K562 (cell line): Measurements from ENCODE around the gene CAPN10. TPM values are rescaled to one million over a fixed set of nuclear protein-coding genes. Genes with fewer than 3 reads are reported as not detected.

Source experiments
- FIP1L1 ChIP-seq: fragments of 200-400 bp; formaldehyde crosslinking; IDR thresholded peaks from 2 replicates; pipeline ENCODE4 v1.6.1; 2018; ENCODE audit warnings: mild to moderate bottlenecking, low read depth, low read length; ENCODE audit not compliant: poor library complexity, severe bottlenecking
- FOXK1 ChIP-seq: sonication (generic); formaldehyde crosslinking; IDR thresholded peaks from 2 replicates; pipeline ENCODE4 v1.8.0; 2022; ENCODE audit warnings: missing genetic modification reagents, mild to moderate bottlenecking, borderline replicate concordance
- GATAD2B ChIP-seq: fragments of 450-650 bp; IDR thresholded peaks from 2 replicates; pipeline ENCODE4 v1.6.1; 2017; ENCODE audit warnings: mild to moderate bottlenecking, borderline replicate concordance
- HDAC1 ChIP-seq, 2 experiments: fragments of 450-650 bp; IDR thresholded peaks; 2 replicates each; pipeline ENCODE4 v1.6.1; 2016 to 2017; ENCODE audit warnings: inconsistent platforms in 1 of 2, mild to moderate bottlenecking in 1 of 2, moderate library complexity in 1 of 2
- NCOA2 ChIP-seq, 2 experiments: fragments of 450-650 bp; IDR thresholded peaks; 2 replicates each; pipeline ENCODE4 v1.6.1; 2018; ENCODE audit warnings: mild to moderate bottlenecking in 2 of 2, moderate library complexity in 1 of 2; ENCODE audit not compliant: partially characterized antibody in 2 of 2
- NONO ChIP-seq, 2 experiments: fragments of 200-400 bp in 1 of 2; fragments of 450-650 bp in 1 of 2; formaldehyde crosslinking in 1 of 2; IDR thresholded peaks; 2 replicates each; pipeline ENCODE4 v1.6.1; 2017; ENCODE audit warnings: low read depth in 2 of 2, mild to moderate bottlenecking in 2 of 2, moderate library complexity in 2 of 2, low read length in 1 of 2
- POLR2A ChIP-seq: fragments of 450-650 bp; conservative IDR thresholded peaks from 2 replicates; pipeline ENCODE4 v1.6.1; 2016
- TCF7 ChIP-seq: sonication (generic); IDR thresholded peaks from 2 replicates; pipeline ENCODE4 v1.6.1; 2016; ENCODE audit warnings: antibody characterized with exemption, borderline replicate concordance
- TOE1 ChIP-seq, 2 experiments: fragments of 450-650 bp in 1 of 2; sonication (generic) in 1 of 2; formaldehyde crosslinking in 1 of 2; IDR thresholded peaks; 2 replicates each; pipeline versions ENCODE4 v1.7.1 to v1.8.0; 2016 to 2022; ENCODE audit warnings: borderline replicate concordance in 2 of 2, mild to moderate bottlenecking in 2 of 2, antibody characterized with exemption in 1 of 2, inconsistent platforms in 1 of 2, low read depth in 1 of 2, missing genetic modification reagents in 1 of 2, moderate library complexity in 1 of 2
- WHSC1 ChIP-seq: IDR thresholded peaks from one replicate; pipeline ENCODE4 v1.6.1; 2012; ENCODE audit warnings: low read length, control low read depth, inconsistent platforms
- ZFP1 ChIP-seq: fragments of 450-650 bp; formaldehyde crosslinking; IDR thresholded peaks from 2 replicates; pipeline ENCODE4 v1.4.0; 2020; ENCODE audit warnings: mild to moderate bottlenecking, mixed read lengths
- ZNF146 ChIP-seq: IDR thresholded peaks from one replicate; pipeline ENCODE4 v1.6.1; 2018; ENCODE audit warnings: missing compliant biosample characterization; ENCODE audit not compliant: unreplicated experiment
- ZNF76 ChIP-seq: fragments of 250-450 bp; sonication (Bioruptor Pico); IDR thresholded peaks from 2 replicates; pipeline ENCODE4 v1.4.0; 2020; ENCODE audit warnings: mild to moderate bottlenecking, moderate library complexity, borderline replicate concordance
- polyA plus RNA-seq, 8 experiments: library from polyadenylated mRNA; depleted of rRNA in 4 of 8; stranded (reverse) in 5 of 8; unstranded in 3 of 8; fragments of >200 nt; fragmentation: Nextera tagmentation in 2 of 8; fragmentation: Illumina TruSeq in 1 of 8; extraction: Ambion mirVana in 2 of 8; extraction: Trizol in 1 of 8; gene quantifications; 2 replicates each; pipeline versions ENCODE4 v1.2.1 to v1.2.3, GENCODE V29; 2011 to 2014; ENCODE audit warnings: inconsistent platforms in 1 of 8, missing spikeins in 1 of 8
- total RNA-seq, 7 experiments: library from RNA; depleted of rRNA in 6 of 7; stranded (reverse); fragments of >200 nt in 6 of 7; fragmentation: Illumina TruSeq in 2 of 7; extraction: Trizol in 2 of 7; gene quantifications; 2 replicates each; pipeline versions ENCODE4 v1.2.1 to v1.2.3, GENCODE V29; 2011 to 2021; ENCODE audit warnings: low replicate concordance in 1 of 7
- TF ChIP-seq, protein P1 (sequence below): fragments of 450-650 bp; IDR thresholded peaks from 2 replicates; pipeline ENCODE4 v1.6.1; 2016; ENCODE audit warnings: low read depth
- TF ChIP-seq, protein P2 (sequence below): fragments of 200-800 bp; sonication (Bioruptor generic); IDR thresholded peaks from 2 replicates; pipeline ENCODE4 v1.6.1; 2017; ENCODE audit warnings: missing genetic modification characterization, missing compliant biosample characterization
- TF ChIP-seq, protein P3 (sequence below): sonication (generic); formaldehyde crosslinking; IDR thresholded peaks from 2 replicates; pipeline ENCODE4 v1.8.0; 2022; ENCODE audit warnings: mild to moderate bottlenecking, missing genetic modification reagents

Gene CAPN10
- total and polyA plus RNA-seq, 9 of the 15 experiments (the other 6 are each of a cell fraction or from before 2014, with no cell fraction given): 0.08 to 26.1 (median 8.4) TPM

DNA sequence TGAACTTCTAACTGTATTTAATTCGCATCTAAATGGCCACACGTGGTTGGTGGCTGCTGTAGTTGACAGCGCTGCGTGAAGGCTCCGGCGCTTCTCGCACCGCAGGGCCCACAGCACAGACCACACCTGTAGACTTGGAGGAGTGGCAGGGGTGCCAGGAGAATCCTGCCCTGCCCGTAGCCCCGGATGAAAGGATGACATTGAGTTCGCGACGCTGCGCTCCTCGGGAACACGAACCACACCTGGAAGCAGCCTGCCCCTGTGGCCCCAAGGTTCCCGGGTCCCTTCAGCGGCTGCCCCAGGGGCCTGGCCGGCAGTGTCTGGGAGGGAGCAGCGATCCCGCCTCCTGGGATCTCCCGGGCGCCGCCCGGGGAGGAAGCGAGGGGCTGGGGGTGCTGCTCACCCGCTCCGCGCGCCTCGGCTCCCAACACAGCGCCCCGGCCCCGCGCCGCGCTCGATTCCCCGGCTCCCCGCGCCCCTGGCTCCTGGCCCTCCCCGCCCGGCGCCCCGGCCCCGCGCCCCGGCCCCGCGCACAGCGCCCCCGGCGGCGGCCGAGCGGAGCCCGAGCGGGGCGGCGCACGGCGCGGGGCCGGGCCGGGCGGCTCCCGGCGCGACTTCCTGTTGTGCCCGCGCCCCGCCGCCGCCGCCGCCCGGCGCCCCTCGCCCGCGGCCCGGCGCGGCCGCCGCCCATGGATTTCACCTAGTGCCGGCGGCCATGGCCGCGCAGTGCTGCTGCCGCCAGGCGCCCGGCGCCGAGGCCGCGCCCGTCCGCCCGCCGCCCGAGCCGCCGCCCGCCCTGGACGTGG lies 18.5 kb upstream of the CAPN10 start, which contains the start of gene RNPEPL1 (continued):
- TF ChIP-seq, protein P1, sequence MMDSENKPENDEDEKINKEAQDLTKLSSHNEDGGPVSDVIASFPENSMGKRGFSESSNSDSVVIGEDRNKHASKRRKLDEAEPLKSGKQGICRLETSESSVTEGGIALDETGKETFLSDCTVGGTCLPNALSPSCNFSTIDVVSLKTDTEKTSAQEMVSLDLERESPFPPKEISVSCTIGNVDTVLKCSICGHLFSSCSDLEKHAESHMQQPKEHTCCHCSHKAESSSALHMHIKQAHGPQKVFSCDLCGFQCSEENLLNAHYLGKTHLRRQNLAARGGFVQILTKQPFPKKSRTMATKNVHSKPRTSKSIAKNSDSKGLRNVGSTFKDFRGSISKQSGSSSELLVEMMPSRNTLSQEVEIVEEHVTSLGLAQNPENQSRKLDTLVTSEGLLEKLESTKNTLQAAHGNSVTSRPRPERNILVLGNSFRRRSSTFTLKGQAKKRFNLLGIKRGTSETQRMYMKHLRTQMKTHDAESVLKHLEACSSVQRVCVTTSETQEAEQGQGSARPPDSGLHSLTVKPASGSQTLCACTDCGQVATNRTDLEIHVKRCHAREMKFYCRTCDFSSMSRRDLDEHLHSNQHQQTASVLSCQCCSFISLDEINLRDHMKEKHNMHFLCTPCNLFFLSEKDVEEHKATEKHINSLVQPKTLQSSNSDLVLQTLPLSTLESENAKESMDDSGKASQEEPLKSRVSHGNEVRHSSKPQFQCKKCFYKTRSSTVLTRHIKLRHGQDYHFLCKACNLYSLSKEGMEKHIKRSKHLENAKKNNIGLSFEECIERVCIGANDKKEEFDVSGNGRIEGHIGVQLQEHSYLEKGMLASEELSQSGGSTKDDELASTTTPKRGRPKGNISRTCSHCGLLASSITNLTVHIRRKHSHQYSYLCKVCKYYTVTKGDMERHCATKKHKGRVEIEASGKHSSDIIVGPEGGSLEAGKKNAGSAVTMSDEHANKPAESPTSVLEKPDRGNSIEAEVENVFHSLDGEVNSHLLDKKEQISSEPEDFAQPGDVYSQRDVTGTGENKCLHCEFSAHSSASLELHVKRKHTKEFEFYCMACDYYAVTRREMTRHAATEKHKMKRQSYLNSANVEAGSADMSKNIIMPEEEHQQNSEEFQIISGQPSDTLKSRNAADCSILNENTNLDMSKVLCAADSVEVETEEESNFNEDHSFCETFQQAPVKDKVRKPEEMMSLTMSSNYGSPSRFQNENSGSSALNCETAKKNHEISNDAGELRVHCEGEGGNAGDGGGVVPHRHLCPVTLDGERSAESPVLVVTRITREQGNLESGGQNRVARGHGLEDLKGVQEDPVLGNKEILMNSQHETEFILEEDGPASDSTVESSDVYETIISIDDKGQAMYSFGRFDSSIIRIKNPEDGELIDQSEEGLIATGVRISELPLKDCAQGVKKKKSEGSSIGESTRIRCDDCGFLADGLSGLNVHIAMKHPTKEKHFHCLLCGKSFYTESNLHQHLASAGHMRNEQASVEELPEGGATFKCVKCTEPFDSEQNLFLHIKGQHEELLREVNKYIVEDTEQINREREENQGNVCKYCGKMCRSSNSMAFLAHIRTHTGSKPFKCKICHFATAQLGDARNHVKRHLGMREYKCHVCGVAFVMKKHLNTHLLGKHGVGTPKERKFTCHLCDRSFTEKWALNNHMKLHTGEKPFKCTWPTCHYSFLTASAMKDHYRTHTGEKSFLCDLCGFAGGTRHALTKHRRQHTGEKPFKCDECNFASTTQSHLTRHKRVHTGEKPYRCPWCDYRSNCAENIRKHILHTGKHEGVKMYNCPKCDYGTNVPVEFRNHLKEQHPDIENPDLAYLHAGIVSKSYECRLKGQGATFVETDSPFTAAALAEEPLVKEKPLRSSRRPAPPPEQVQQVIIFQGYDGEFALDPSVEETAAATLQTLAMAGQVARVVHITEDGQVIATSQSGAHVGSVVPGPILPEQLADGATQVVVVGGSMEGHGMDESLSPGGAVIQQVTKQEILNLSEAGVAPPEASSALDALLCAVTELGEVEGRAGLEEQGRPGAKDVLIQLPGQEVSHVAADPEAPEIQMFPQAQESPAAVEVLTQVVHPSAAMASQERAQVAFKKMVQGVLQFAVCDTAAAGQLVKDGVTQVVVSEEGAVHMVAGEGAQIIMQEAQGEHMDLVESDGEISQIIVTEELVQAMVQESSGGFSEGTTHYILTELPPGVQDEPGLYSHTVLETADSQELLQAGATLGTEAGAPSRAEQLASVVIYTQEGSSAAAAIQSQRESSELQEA: no peak
- TF ChIP-seq WHSC1: no peak
- TF ChIP-seq, protein P2, sequence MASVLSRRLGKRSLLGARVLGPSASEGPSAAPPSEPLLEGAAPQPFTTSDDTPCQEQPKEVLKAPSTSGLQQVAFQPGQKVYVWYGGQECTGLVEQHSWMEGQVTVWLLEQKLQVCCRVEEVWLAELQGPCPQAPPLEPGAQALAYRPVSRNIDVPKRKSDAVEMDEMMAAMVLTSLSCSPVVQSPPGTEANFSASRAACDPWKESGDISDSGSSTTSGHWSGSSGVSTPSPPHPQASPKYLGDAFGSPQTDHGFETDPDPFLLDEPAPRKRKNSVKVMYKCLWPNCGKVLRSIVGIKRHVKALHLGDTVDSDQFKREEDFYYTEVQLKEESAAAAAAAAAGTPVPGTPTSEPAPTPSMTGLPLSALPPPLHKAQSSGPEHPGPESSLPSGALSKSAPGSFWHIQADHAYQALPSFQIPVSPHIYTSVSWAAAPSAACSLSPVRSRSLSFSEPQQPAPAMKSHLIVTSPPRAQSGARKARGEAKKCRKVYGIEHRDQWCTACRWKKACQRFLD (CRISPR knock-in tag): peak; percentile 19; the same call in 1 of the 2 replicates
- TF ChIP-seq HDAC1 (IDR thresholded peaks at IDR 0.05): peak in 1 of 2 experiments; percentile 56; a peak in 1 of 4 replicates
- TF ChIP-seq FIP1L1: no peak
- no peak for TF ChIP-seq FOXK1 (CRISPR knock-in tag)
- TF ChIP-seq GATAD2B: no peak
- no peak for TF ChIP-seq ZFP1 (CRISPR knock-in tag)
- TF ChIP-seq NCOA2 (IDR thresholded peaks at IDR 0.05; ENCODE audit: partially characterized antibody in 2 of 2): no peak
- TF ChIP-seq ZNF146: no peak
- TF ChIP-seq TCF7: no peak
- TF ChIP-seq TOE1 (IDR thresholded peaks at IDR 0.05; ENCODE audit: borderline replicate concordance): no peak
- no peak for TF ChIP-seq TOE1 (CRISPR knock-in tag; IDR thresholded peaks at IDR 0.05; ENCODE audit: borderline replicate concordance, low read depth)
- TF ChIP-seq, protein P3, sequence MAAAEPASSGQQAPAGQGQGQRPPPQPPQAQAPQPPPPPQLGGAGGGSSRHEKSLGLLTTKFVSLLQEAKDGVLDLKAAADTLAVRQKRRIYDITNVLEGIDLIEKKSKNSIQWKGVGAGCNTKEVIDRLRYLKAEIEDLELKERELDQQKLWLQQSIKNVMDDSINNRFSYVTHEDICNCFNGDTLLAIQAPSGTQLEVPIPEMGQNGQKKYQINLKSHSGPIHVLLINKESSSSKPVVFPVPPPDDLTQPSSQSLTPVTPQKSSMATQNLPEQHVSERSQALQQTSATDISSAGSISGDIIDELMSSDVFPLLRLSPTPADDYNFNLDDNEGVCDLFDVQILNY (CRISPR knock-in tag): no peak
- TF ChIP-seq NONO (IDR thresholded peaks at IDR 0.05; ENCODE audit: low read depth in 2 of 2, low read length in 1 of 2): no peak
- TF ChIP-seq ZNF76 (CRISPR knock-in tag): no peak
- peak; percentile 29; the same call in 1 of the 2 replicates for TF ChIP-seq POLR2A
